Stomach smooth muscle (tissue), 2 donors: ENCODE data around the gene KIAA1549.

Experiments used
- H3K27ac ChIP-seq: one replicate; pipeline ENCODE4 v1.7.0; 2013; ENCODE audit warnings: mild to moderate bottlenecking, low read length, inconsistent platforms
- H3K27me3 ChIP-seq, 2 donors: one replicate each; pipeline ENCODE4 v1.7.0; 2013; ENCODE audit warnings: low read length in 2 of 2; ENCODE audit not compliant: insufficient read depth in 2 of 2, control insufficient read depth in 1 of 2
- H3K36me3 ChIP-seq, 2 donors: one replicate each; pipeline ENCODE4 v1.7.0; 2013; ENCODE audit warnings: low read length in 2 of 2; ENCODE audit not compliant: control insufficient read depth in 2 of 2, insufficient read depth in 2 of 2
- H3K4me1 ChIP-seq: one replicate; pipeline ENCODE4 v1.7.0; 2013; ENCODE audit warnings: low read length; ENCODE audit not compliant: control insufficient read depth, insufficient read depth
- H3K4me3 ChIP-seq, 2 donors: one replicate each; pipeline ENCODE4 v1.7.0; 2013; ENCODE audit warnings: low read length in 2 of 2
- H3K9ac ChIP-seq, 2 donors: one replicate each; pipeline ENCODE4 v1.7.0; 2013; ENCODE audit warnings: low read length in 2 of 2, mild to moderate bottlenecking in 1 of 2
- H3K9me3 ChIP-seq, 2 donors: one replicate each; pipeline ENCODE4 v1.7.0; 2013; ENCODE audit warnings: low read length in 2 of 2; ENCODE audit not compliant: control insufficient read depth in 2 of 2
- donor health status: healthy.
- donor health status: Pancreatic carcinoma.

The KIAA1549 gene

GRCh38 chr7:138834583-138834982 is 146.6 kb downstream of the KIAA1549 start:
- Histone ChIP-seq H3K27ac (no peak overlapping the region), H3K4me3 (no peak overlapping the region), H3K4me1 (no peaks in the 10 kb centered on the region), H3K9me3 (no peaks in the 10 kb centered on the region), H3K9ac (no peak overlapping the region), H3K27me3 (no peaks in the 10 kb centered on the region), H3K36me3 (peaks cover 0 to 5% of the 10 kb centered on the region in 2 donors)

DNA sequence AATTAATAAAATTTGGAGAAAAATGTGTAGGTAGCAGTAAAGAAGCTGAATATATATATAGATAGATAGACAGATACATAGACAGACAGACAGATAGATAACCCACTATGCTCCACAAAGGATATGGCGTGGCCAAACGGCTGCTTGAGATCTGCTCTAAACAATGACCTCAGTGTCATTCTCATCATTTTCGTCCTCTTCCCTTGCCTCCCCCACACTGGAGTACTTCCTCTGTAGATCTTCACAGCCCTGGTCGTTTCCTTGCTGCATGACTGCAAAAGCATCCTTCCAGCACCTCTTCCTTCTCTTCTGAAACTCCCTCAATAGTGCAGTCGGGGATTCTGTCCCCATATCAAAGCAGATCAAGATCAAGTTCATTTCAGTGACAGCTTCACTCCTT is 147.6 kb downstream of the KIAA1549 start:
- Histone ChIP-seq H3K36me3 (peaks cover 0 to 5% of the 10 kb centered on the region in 2 donors), H3K4me1 (no peaks in the 10 kb centered on the region), H3K9ac (no peak overlapping the region), H3K27me3 (no peaks in the 10 kb centered on the region), H3K27ac (no peak overlapping the region), H3K4me3 (no peak overlapping the region), H3K9me3 (no peaks in the 10 kb centered on the region)

DNA sequence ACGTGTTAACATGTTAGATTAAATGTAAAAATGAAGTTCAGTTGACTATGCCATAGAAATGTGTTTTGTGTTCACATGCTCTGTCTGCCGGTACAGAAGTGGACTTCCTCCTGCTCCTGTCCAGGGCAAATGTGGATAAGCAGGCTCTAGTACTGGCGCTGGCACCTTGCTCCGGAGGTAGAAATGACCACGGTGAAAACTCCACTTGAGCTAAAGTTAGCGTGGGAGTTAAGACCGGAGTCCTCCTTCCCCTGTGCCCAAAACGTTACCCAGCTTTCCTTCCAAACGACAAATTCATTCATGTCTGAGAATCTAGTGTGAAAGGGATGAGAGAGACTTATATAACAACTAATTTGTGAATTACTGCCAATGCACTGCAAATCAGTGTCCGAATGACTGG is 148.2 kb downstream of the KIAA1549 start:
- Histone ChIP-seq H3K4me3 (no peak overlapping the region), H3K4me1 (no peaks in the 10 kb centered on the region), H3K27me3 (no peaks in the 10 kb centered on the region), H3K36me3 (peaks cover 0 to 5% of the 10 kb centered on the region in 2 donors), H3K9me3 (no peaks in the 10 kb centered on the region), H3K9ac (no peak overlapping the region), H3K27ac (no peak overlapping the region)

GRCh38 chr7:138829335-138829734 is 151.9 kb downstream of the KIAA1549 start:
- H3K27ac ChIP-seq: no peak overlapping the region

GRCh38 chr7:138828302-138828701 is 152.9 kb downstream of the KIAA1549 start:
- Histone ChIP-seq H3K4me1 (no peaks in the 10 kb centered on the region), H3K36me3 (no peaks in the 10 kb centered on the region), H3K27ac (no peak overlapping the region), H3K27me3 (no peaks in the 10 kb centered on the region), H3K9ac (no peak overlapping the region), H3K9me3 (peaks cover 0 to 3% of the 10 kb centered on the region in 2 donors), H3K4me3 (no peak overlapping the region)

More at GRCh38 chr7:138829335-138829734, 151.9 kb downstream of the KIAA1549 start:
- peaks cover 0 to 3% of the 10 kb centered on the region in 2 donors for H3K9me3 ChIP-seq
- H3K9ac ChIP-seq: no peak overlapping the region
- H3K4me1 ChIP-seq: no peaks in the 10 kb centered on the region
- H3K27me3 ChIP-seq: no peaks in the 10 kb centered on the region
- no peaks in the 10 kb centered on the region for H3K36me3 ChIP-seq
- H3K4me3 ChIP-seq: no peak overlapping the region

DNA sequence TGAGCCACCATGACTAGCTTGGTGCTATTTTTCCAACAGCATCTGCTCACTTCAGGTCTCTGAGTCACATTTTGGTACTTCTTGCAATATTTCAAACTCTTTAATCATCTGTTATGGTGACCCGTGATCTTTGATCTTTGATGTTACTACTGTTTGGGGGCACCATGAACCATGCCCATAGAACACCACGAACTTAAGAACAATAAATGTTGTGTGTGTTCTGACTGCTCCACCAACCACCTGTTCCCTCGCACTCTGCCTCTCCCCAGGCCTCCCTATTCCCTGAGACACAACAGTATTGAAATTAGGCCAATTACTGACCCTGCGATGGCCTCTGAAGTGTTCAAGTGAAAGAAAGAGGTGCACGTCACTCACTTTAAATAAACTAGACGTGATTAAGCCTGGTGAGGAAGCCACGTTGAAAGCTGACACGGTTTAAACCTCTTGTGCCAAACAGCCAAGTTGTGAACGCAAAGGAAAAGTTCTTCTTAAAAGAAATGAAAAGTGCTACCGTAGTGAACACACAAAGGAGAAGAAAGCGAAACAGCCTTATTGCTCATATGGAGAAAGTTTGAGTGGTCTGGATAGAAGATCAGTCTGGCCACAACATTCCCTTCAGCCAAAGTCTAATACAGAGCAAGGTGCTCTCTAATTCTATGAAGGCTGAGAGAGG is 156.0 kb downstream of the KIAA1549 start:
- Histone ChIP-seq H3K27me3 (no peaks in the 10 kb centered on the region), H3K9ac (no peak overlapping the region), H3K4me1 (no peaks in the 10 kb centered on the region), H3K4me3 (no peak overlapping the region), H3K36me3 (no peaks in the 10 kb centered on the region), H3K9me3 (peaks cover 0 to 3% of the 10 kb centered on the region in 2 donors), H3K27ac (no peak overlapping the region)

GRCh38 chr7:138822867-138823535 is 158.2 kb downstream of the KIAA1549 start:
- Histone ChIP-seq H3K4me1 (no peaks in the 10 kb centered on the region), H3K9ac (no peak overlapping the region), H3K36me3 (no peaks in the 10 kb centered on the region), H3K27ac (no peak overlapping the region), H3K27me3 (no peaks in the 10 kb centered on the region), H3K4me3 (no peak overlapping the region), H3K9me3 (peaks cover 0 to 3% of the 10 kb centered on the region in 2 donors)

DNA sequence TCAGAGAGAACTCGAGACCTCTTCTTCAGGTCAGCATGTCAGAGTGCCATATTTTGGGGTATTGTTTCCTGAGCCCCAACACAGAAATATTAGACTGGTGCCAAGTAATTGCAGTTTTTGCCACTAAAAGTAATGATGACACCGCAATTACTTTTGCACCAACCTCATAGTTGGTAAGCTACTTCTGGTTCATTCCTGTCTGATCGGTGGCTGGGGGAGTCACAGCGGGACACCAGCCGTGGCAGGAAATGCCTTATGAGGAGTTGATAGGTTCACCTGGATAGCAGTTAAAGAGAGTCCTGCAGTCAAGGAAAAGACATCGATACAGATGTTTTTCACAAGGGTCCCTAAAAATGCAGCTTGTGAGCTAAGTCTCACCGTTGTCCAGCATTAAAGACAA is 159.3 kb downstream of the KIAA1549 start:
- Histone ChIP-seq H3K36me3 (no peaks in the 10 kb centered on the region), H3K4me3 (no peak overlapping the region), H3K4me1 (no peaks in the 10 kb centered on the region), H3K9ac (no peak overlapping the region), H3K27me3 (no peaks in the 10 kb centered on the region), H3K9me3 (peaks cover 0 to 3% of the 10 kb centered on the region in 2 donors), H3K27ac (no peak overlapping the region)

- H3K27ac ChIP-seq: no peak overlapping the region
- H3K36me3 ChIP-seq: no peaks in the 10 kb centered on the region
- H3K4me3 ChIP-seq: no peak overlapping the region
- H3K9ac ChIP-seq: no peak overlapping the region
- H3K4me1 ChIP-seq: no peaks in the 10 kb centered on the region
- no peaks in the 10 kb centered on the region for H3K27me3 ChIP-seq
- H3K9me3 ChIP-seq: no peaks in the 10 kb centered on the region
Measured at GRCh38 chr7:138819625-138820024, 161.6 kb downstream of the KIAA1549 start.

DNA sequence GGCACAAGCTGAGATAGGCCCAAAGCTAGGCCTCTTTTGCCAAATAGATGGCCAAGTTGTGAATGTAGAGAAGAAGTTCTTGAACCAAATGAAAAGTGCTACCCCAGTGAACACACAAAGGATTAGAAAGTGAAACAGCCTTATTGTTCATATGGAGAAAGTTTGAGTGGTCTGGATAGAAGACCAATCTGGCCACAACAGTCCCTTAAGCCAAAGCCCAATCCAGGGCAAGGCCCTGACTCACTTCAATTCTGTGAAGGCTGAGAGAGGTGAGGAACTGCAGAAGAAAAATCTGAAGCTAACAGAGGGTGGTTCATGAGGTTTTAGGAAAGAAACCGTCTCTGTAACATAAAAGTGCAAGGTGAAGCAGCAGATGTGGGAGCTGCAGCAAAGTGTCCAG is 164.5 kb downstream of the KIAA1549 start:
- no peaks in the 10 kb centered on the region for H3K36me3 ChIP-seq
- H3K9ac ChIP-seq: no peak overlapping the region
- H3K27me3 ChIP-seq: no peaks in the 10 kb centered on the region
- no peak overlapping the region for H3K4me3 ChIP-seq
- H3K27ac ChIP-seq: no peak overlapping the region
- H3K9me3 ChIP-seq: no peaks in the 10 kb centered on the region
- no peaks in the 10 kb centered on the region for H3K4me1 ChIP-seq

GRCh38 chr7:138814816-138815332 is 166.3 kb downstream of the KIAA1549 start:
- no peaks in the 10 kb centered on the region for H3K36me3 ChIP-seq
- no peaks in the 10 kb centered on the region for H3K9me3 ChIP-seq

More at GRCh38 chr7:138814816-138815332, 166.3 kb downstream of the KIAA1549 start:
- H3K4me3 ChIP-seq: no peak overlapping the region
- no peak overlapping the region for H3K27ac ChIP-seq
- no peaks in the 10 kb centered on the region for H3K4me1 ChIP-seq
- no peak overlapping the region for H3K9ac ChIP-seq
- H3K27me3 ChIP-seq: no peaks in the 10 kb centered on the region
